ENCODE measurements around the gene SNX14. TPM values are rescaled to one million over a fixed set of nuclear protein-coding genes. Genes with fewer than 3 reads are reported as not detected.

The SNX14 gene
- total and polyA plus RNA-seq, 2 of the 8 experiments (the other 6 are each of a cell fraction or from before 2014, with no cell fraction given): 11.9 to 24.2 TPM

DNA sequence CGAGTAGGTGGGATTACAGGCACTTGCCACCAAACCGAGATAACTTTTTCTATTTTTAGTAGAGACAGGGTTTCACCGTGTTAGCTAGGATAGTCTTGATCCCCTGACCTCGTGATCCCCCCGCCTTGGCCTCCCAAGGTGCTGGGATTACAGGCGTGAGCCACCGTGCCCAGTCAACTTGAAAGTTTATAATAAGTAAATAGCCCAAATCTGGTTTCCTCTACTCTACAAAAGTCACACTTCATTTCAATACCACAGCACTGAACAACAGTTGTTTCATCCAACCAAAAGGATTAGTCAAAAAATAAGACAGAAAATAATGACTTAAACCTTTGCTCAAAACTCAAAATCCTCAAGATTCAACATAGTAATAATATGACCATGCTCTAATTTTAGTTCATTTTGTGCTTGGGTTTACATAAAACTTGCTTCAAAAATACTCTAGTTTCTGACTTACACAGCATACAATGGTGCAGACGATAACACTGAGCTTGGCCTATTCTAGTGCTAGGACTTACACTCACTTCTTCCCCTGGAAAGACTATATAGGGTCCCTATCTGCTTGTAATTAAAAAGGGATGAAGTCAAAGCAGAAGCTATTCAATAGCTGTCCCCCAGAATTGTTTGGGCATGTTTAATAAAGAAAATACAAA, 87.1 kb downstream of the SNX14 start (continued):
- TF ChIP-seq, protein P1, sequence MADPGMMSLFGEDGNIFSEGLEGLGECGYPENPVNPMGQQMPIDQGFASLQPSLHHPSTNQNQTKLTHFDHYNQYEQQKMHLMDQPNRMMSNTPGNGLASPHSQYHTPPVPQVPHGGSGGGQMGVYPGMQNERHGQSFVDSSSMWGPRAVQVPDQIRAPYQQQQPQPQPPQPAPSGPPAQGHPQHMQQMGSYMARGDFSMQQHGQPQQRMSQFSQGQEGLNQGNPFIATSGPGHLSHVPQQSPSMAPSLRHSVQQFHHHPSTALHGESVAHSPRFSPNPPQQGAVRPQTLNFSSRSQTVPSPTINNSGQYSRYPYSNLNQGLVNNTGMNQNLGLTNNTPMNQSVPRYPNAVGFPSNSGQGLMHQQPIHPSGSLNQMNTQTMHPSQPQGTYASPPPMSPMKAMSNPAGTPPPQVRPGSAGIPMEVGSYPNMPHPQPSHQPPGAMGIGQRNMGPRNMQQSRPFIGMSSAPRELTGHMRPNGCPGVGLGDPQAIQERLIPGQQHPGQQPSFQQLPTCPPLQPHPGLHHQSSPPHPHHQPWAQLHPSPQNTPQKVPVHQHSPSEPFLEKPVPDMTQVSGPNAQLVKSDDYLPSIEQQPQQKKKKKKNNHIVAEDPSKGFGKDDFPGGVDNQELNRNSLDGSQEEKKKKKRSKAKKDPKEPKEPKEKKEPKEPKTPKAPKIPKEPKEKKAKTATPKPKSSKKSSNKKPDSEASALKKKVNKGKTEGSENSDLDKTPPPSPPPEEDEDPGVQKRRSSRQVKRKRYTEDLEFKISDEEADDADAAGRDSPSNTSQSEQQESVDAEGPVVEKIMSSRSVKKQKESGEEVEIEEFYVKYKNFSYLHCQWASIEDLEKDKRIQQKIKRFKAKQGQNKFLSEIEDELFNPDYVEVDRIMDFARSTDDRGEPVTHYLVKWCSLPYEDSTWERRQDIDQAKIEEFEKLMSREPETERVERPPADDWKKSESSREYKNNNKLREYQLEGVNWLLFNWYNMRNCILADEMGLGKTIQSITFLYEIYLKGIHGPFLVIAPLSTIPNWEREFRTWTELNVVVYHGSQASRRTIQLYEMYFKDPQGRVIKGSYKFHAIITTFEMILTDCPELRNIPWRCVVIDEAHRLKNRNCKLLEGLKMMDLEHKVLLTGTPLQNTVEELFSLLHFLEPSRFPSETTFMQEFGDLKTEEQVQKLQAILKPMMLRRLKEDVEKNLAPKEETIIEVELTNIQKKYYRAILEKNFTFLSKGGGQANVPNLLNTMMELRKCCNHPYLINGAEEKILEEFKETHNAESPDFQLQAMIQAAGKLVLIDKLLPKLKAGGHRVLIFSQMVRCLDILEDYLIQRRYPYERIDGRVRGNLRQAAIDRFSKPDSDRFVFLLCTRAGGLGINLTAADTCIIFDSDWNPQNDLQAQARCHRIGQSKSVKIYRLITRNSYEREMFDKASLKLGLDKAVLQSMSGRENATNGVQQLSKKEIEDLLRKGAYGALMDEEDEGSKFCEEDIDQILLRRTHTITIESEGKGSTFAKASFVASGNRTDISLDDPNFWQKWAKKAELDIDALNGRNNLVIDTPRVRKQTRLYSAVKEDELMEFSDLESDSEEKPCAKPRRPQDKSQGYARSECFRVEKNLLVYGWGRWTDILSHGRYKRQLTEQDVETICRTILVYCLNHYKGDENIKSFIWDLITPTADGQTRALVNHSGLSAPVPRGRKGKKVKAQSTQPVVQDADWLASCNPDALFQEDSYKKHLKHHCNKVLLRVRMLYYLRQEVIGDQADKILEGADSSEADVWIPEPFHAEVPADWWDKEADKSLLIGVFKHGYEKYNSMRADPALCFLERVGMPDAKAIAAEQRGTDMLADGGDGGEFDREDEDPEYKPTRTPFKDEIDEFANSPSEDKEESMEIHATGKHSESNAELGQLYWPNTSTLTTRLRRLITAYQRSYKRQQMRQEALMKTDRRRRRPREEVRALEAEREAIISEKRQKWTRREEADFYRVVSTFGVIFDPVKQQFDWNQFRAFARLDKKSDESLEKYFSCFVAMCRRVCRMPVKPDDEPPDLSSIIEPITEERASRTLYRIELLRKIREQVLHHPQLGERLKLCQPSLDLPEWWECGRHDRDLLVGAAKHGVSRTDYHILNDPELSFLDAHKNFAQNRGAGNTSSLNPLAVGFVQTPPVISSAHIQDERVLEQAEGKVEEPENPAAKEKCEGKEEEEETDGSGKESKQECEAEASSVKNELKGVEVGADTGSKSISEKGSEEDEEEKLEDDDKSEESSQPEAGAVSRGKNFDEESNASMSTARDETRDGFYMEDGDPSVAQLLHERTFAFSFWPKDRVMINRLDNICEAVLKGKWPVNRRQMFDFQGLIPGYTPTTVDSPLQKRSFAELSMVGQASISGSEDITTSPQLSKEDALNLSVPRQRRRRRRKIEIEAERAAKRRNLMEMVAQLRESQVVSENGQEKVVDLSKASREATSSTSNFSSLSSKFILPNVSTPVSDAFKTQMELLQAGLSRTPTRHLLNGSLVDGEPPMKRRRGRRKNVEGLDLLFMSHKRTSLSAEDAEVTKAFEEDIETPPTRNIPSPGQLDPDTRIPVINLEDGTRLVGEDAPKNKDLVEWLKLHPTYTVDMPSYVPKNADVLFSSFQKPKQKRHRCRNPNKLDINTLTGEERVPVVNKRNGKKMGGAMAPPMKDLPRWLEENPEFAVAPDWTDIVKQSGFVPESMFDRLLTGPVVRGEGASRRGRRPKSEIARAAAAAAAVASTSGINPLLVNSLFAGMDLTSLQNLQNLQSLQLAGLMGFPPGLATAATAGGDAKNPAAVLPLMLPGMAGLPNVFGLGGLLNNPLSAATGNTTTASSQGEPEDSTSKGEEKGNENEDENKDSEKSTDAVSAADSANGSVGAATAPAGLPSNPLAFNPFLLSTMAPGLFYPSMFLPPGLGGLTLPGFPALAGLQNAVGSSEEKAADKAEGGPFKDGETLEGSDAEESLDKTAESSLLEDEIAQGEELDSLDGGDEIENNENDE (IDR thresholded peaks at IDR 0.05; ENCODE audit: insufficient replicate concordance, low read length): no peak
- no peak for TF ChIP-seq PHF8 (conservative IDR thresholded peaks at IDR 0.05; ENCODE audit: low read depth, low read length)
- TF ChIP-seq KDM1A (IDR thresholded peaks at IDR 0.05; ENCODE audit: borderline replicate concordance, low read length): no peak
- TF ChIP-seq TBP (IDR thresholded peaks at IDR 0.05; ENCODE audit: low read depth, low read length): no peak
- no peak for TF ChIP-seq NRF1 (IDR thresholded peaks at IDR 0.05; ENCODE audit: low read depth, low read length)
- no peak for TF ChIP-seq HDAC6 (IDR thresholded peaks at IDR 0.05; ENCODE audit: low read depth, low read length)
- TF ChIP-seq, protein P2, sequence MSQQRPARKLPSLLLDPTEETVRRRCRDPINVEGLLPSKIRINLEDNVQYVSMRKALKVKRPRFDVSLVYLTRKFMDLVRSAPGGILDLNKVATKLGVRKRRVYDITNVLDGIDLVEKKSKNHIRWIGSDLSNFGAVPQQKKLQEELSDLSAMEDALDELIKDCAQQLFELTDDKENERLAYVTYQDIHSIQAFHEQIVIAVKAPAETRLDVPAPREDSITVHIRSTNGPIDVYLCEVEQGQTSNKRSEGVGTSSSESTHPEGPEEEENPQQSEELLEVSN (IDR thresholded peaks at IDR 0.05): no peak
- TF ChIP-seq BCL11A (IDR thresholded peaks at IDR 0.05; ENCODE audit: low read depth in 2 of 2, low read length in 2 of 2): no peak
- no peak for TF ChIP-seq ZNF274 (IDR thresholded peaks at IDR 0.05; ENCODE audit: borderline replicate concordance, extremely low read depth, low read length)
- TF ChIP-seq KDM5A (IDR thresholded peaks at IDR 0.05; ENCODE audit: low read length): no peak

Measured in H1 (cell line).